ENCODE measurements around the gene MOGAT3.

The MOGAT3 gene

GRCh38 chr7:101240226-101241014, 39.6 kb upstream of the MOGAT3 start:
- H3K36me3 ChIP-seq (ENCODE audit: insufficient read depth) = no peaks in the 10 kb centered on the region
- H2AFZ ChIP-seq (ENCODE audit: low read depth) = no peak overlapping the region
- H3K4me2 ChIP-seq = no peak overlapping the region
- peaks cover 19% of the 10 kb centered on the region for H3K4me1 ChIP-seq (ENCODE audit: low read depth, poor library complexity, severe bottlenecking)
- H3K9ac ChIP-seq = no peak overlapping the region
- no peak overlapping the region for H3K4me3 ChIP-seq (IDR thresholded peaks at IDR 0.05; ENCODE audit: insufficient read depth, low read depth, low read length)
- no peaks in the 10 kb centered on the region for H4K20me1 ChIP-seq (ENCODE audit: insufficient read depth)
- H3K79me2 ChIP-seq (ENCODE audit: insufficient read depth, low read depth) = peaks cover 18% of the 10 kb centered on the region
- TF ChIP-seq CTCF (conservative IDR thresholded peaks at IDR 0.05; ENCODE audit: low read depth, low read length) = no peak
- H3K27ac ChIP-seq = no peak overlapping the region
- H3K27me3 ChIP-seq (ENCODE audit: insufficient read depth, low read depth) = no peaks in the 10 kb centered on the region

- Histone ChIP-seq H3K27ac (no peak overlapping the region), H3K4me2 (no peak overlapping the region), H2AFZ (ENCODE audit: low read depth) (no peak overlapping the region), H3K79me2 (ENCODE audit: insufficient read depth, low read depth) (peaks cover 18% of the 10 kb centered on the region), H3K4me3 (IDR thresholded peaks at IDR 0.05; ENCODE audit: insufficient read depth, low read depth, low read length) (no peak overlapping the region), H3K4me1 (ENCODE audit: low read depth, poor library complexity, severe bottlenecking) (peaks cover 15% of the 10 kb centered on the region), H3K27me3 (ENCODE audit: insufficient read depth, low read depth) (no peaks in the 10 kb centered on the region), H3K9ac (no peak overlapping the region), H4K20me1 (ENCODE audit: insufficient read depth) (no peaks in the 10 kb centered on the region), H3K36me3 (ENCODE audit: insufficient read depth) (no peaks in the 10 kb centered on the region)
- TF ChIP-seq CTCF (conservative IDR thresholded peaks at IDR 0.05; ENCODE audit: low read depth, low read length) = no peak
These were observed 39.0 kb upstream of the MOGAT3 start for GRCh38 chr7:101239951-101240220.

DNA sequence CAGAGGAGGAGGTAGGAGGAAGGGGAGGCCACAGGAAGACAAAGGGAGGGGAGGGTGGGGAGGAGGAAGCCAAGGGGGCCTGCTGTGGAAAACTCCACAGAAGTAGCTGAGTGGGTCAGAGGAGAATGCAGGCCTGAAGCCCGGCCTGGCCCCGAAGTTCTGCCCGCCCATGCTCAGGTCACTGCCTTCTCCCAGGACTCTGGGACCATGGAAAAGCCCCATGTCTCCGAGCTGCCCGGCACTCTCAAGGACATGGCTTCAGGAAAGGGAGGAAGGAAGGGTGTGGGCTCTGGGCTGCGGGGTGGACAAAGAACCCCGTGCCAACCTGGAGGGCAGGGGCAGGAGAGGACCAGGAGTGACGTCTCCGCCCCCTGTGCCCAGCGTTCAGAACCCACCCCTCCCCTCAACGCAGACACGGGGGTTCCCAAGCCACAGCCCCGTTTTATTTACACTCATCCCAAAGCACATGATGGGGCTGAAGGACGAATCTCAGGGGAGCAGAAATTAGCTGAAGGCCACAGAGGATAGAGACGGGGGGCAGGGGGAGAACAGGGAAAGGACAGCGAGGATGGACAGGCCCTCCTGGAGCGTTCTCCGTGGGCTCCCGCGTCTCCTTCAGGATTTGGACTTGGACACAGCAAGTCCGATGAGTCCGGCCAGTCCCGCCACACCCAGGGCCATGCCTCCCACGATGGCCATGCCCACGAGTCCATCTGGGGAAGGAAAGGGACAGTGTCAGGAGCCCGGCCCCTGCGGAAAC, 38.5 kb upstream of the MOGAT3 start:
- no peak for TF ChIP-seq CTCF (conservative IDR thresholded peaks at IDR 0.05; ENCODE audit: low read depth, low read length)
- no peaks in the 10 kb centered on the region for H3K27me3 ChIP-seq (ENCODE audit: insufficient read depth, low read depth)
- H4K20me1 ChIP-seq (ENCODE audit: insufficient read depth) = no peaks in the 10 kb centered on the region
- H3K27ac ChIP-seq = no peak overlapping the region
- H3K4me1 ChIP-seq (ENCODE audit: low read depth, poor library complexity, severe bottlenecking) = peaks cover 15% of the 10 kb centered on the region
- no peak overlapping the region for H3K4me3 ChIP-seq (IDR thresholded peaks at IDR 0.05; ENCODE audit: insufficient read depth, low read depth, low read length)
- peaks cover 18% of the 10 kb centered on the region for H3K79me2 ChIP-seq (ENCODE audit: insufficient read depth, low read depth)
- H2AFZ ChIP-seq (ENCODE audit: low read depth) = no peak overlapping the region
- no peak overlapping the region for H3K9ac ChIP-seq
- H3K4me2 ChIP-seq = no peak overlapping the region
- no peaks in the 10 kb centered on the region for H3K36me3 ChIP-seq (ENCODE audit: insufficient read depth)

DNA sequence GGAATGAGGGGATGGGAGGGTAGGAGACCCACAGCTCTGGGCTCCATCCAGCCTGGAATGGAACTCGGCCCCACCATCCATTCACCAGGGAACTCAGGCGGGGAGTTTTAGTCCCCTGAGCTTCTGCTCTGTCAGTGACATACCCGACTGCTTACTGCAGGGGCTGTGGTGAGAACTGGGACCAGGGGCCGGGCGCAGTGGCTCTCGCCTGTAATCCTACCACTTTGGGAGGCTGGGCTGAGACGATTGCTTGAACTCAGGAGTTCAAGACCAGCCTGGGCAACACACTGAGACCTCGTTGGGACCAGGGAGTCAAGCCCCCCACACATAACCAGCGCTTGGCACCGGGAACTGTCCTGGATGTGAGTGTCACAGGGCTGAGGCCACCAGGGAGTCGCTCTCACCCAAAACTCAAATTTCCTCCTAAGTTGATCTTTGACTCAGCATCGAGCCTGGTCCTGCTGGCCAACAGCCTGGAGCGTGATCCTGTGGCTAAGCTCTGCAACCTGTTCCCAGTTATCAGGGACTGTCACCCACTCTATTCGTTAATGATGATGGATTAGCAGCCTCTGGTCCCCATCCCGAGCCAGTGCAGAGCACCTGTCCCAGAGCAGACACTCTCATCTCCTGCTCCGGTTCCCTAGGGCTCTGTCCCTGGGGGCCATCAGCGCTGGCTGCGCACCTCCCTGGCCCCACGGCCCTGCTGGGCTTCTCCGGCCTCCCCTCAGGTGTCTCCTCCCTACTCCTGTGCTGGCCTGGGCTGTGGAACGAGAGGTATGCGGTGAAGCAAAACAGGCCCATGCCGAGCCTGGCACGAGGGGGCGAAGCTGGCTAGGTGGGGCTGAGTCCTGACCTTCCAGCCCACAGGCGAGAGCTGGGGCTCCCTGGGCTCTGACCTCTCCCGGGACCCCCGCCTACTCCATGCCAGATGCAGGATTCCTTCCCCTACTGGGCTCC, 37.7 kb upstream of the MOGAT3 start:
- H3K4me3 ChIP-seq (IDR thresholded peaks at IDR 0.05; ENCODE audit: insufficient read depth, low read depth, low read length) = no peak overlapping the region
- no peak overlapping the region for H3K4me2 ChIP-seq
- H3K36me3 ChIP-seq (ENCODE audit: insufficient read depth) = no peaks in the 10 kb centered on the region
- H3K27ac ChIP-seq = no peak overlapping the region
- H4K20me1 ChIP-seq (ENCODE audit: insufficient read depth) = no peaks in the 10 kb centered on the region
- H3K27me3 ChIP-seq (ENCODE audit: insufficient read depth, low read depth) = no peaks in the 10 kb centered on the region
- no peak overlapping the region for H3K9ac ChIP-seq
- H2AFZ ChIP-seq (ENCODE audit: low read depth) = no peak overlapping the region
- peaks cover 11% of the 10 kb centered on the region for H3K79me2 ChIP-seq (ENCODE audit: insufficient read depth, low read depth)
- peaks cover 11% of the 10 kb centered on the region for H3K4me1 ChIP-seq (ENCODE audit: low read depth, poor library complexity, severe bottlenecking)
- no peak for TF ChIP-seq CTCF (conservative IDR thresholded peaks at IDR 0.05; ENCODE audit: low read depth, low read length)
